Measurements from ENCODE around the gene KRTAP10-10.
"Not testable (repeated sequence)": the region's sequence is repeated elsewhere in the genome, so short reads cannot be mapped to it uniquely, and the experiment has no call there.

KRTAP10-10 gene

DNA sequence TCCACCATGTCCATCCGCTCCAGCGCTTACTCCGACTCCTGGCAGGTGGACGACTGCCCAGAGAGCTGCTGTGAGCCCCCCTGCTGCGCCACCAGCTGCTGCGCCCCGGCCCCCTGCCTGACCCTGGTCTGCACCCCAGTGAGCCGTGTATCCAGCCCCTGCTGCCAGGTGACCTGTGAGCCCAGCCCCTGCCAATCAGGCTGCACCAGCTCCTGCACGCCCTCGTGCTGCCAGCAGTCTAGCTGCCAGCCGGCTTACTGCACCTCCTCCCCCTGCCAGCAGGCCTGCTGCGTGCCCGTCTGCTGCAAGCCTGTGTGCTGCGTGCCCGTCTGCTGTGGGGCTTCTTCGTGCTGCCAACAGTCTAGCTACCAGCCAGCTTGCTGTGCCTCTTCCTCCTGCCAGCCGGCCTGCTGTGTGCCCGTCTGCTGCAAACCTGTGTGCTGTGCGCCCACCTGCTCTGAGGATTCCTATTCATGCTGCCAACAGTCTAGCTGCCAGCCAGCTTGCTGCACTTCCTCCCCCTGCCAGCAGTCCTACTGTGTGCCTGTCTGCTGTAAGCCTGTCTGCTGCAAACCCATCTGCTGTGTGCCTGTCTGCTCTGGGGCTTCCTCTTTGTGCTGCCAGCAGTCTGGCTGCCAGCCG is 9.9 kb upstream of the KRTAP10-10 start:
- DNase-seq, result not testable (repeated sequence)

DNA sequence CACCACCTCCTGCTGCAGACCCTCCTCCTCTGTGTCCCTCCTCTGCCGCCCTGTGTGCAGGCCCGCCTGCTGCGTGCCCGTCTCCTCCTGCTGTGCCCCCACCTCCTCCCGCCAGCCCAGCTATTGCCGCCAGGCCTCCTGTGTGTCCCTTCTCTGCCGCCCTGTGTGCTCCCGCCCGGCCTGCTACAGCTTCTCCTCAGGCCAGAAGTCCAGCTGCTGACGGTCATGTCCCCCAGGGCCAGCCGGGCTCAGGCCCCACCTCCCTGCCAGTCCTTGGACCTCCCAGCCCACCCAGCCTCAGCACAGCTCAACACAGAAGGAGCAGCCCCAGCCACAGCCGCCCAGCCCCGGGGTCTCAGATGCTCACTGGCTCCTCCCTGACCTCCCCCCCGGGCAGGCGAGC is 9.3 kb upstream of the KRTAP10-10 start:
- DNase-seq, result not testable (repeated sequence)

DNA sequence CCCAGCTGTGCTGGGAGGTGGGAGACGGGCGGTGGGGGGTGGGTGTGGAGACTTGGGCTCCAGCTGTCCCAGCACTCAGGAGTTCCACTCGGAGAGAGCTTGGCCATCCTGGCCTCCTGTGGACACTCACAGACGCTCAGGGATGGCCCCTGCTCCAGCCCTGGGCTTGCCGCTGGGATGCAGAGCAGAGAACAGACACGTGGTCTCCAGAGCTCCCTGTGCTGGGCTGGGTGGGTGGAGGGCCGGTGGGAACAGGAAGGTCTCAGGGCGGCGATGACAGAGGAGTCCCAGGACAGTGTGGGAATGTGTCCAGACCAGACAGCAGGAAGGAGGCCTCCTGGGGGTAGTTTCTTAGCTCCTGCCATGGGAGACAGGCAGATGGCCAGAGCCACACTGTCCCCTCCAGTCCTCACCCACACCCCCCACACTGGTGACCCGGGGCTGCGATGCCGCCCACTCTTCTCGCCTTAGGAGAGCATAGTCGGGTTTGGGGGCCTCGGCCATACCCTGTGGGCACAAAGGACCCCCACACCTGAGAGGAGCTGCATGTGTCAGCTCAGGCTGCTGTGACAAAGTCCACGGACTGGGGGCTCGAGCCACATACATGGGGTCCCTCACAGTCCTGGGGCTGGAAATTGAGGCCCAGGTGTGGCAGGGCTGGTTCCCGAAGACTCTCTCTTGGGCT is 8.3 kb upstream of the KRTAP10-10 start:
- DNase-seq, result no peak

DNA sequence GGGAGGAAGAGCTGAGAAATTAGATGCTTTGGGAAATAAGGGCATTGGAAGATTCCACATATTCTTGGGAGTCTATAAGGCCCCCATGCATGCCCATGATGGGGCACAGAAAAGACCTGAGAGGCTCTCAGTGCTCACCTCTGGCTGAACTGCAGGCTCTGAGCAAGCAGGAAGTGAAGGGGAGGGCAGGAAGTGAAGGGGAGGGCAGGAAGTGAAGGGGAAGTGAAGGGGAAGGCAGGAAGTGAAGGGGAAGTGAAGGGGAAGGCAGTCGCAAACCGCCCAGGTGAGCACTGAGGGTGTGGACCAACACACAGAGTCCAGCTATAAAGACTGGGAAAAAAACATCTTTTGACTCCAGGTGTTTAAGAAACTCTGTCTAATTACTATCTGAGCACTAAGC is 6.7 kb upstream of the KRTAP10-10 start:
- DNase-seq, result no peak

DNA sequence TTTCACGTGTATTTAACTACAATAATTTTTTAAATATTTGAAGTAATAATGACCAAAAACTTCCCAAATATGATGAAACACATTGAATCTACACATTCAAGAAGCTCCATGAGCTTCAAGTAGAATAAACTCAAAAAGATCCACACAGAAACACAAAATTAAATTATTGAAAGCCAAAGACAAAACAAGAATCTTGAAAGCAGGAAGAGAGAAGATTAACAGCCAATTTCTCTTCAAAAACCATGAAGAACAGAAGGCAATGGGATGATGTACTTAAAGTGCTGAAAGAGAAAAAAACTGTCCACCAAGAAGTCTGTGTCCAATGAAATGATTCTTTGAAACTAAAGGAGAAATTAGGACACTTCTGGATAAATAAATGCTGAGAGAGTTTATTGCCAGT is 5.1 kb upstream of the KRTAP10-10 start:
- no peak for DNase-seq

DNA sequence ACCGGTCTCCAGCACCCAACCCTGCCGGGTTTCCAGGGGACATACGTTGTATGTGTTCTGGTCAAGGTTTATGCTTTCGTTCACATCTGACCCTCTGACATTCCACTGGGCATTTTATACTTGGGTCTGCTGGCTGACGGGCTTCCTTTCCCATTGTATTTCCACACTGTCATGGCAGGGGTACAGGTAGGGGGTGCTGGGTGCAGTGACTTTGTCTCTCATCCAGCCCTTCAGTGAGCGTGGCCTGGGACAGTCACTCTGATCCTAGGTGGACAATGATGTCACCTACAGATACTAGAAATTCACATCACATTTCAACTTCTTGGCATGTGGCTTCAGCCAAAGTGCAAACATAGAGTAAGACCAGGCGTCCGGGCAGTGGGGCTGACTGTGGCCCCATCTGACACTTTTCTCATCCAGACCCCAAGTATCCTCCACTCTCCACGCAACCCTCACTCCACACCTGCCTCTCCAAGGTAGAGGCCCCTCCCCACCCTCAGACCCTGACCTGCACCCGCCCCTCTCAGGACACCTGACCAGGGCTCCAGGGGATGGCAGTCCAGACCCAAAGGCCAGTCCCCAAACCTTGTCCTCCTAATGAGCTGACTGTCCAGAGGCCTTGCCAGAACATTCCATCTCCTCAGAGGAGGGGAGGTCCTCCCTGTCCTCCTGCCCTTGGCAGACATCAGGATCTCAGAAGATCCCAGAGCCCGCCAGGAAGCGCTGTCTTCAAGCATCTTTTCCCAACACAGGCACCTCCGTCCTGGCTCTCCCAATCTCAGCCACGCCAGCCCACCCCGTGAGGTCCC is 743 bp upstream of the KRTAP10-10 start:
- no peak for DNase-seq

DNA sequence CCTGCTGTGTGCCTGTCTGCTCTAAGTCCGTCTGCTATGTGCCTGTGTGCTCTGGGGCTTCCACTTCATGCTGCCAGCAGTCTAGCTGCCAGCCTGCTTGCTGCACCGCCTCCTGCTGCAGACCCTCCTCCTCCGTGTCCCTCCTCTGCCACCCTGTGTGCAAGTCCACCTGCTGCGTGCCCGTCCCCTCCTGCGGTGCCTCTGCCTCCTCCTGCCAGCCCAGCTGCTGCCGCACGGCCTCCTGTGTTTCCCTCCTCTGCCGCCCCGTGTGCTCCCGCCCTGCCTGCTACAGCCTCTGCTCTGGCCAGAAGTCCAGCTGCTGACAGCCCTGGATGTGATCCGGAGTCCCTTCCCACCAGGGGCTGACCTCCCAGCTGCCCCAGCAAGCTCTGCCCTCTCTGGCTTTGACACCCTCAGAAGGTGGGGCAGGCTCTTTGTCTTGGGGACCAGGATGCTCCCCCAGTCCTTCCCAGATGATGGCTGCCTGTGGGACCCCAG is 744 bp downstream of the KRTAP10-10 start:
- not testable (repeated sequence) for DNase-seq

DNA sequence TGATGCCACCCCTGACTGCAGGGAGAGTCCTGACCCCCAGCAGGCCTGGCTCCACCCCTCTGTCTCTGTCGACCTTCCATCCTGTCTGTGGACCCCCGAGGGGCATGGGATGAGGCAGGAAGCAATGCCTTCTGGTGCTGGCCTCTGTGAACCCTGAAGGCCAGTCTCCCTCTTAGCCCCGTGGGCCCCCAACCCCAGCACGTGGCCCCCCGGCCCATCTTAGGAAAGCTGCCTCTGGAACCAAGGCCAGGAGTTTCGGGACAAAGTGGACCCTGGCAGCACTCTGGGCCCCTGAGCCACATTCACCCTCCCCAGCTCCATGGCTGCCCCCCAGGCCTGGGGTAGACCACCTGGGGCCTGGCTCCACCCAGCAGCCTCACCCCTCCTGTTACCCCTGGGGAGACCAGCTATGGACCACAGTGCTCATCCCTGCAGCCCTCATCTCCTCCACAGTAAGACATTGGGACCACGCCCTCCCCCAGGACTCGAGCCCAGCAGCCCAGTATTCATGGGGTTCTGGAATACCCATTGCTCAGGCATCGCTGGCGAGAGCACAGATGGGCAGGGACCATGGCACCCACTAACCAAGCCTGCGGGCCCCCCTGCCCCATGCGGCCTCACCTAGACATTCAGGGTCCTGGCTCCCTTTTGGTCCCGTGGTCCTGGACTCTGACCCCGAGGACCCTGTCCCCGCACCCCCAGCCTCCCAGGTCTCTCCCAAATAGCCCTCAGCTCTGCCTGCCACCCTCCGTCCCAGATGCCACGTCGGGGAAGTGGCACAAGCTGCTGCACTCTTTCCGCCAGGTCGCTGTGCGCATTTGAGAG is 1.6 kb downstream of the KRTAP10-10 start:
- DNase-seq, result not testable (repeated sequence)

DNA sequence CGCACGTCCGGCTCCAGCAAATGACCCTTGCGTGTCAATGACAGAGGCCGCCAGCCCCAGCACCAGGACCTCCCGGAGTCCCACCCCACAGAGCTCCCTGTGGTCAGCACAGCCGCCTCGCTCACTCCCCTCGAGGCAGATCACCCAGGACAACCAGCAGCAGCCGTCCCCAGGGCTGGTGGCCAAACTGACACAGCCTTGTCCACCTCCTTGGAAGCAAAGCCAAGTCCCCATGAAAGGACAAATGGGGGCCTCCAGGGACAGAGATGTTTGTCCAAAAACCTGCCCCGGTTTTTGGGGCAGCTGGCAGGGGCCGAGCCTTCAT is 2.1 kb downstream of the KRTAP10-10 start:
- DNase-seq, result no peak

DNA sequence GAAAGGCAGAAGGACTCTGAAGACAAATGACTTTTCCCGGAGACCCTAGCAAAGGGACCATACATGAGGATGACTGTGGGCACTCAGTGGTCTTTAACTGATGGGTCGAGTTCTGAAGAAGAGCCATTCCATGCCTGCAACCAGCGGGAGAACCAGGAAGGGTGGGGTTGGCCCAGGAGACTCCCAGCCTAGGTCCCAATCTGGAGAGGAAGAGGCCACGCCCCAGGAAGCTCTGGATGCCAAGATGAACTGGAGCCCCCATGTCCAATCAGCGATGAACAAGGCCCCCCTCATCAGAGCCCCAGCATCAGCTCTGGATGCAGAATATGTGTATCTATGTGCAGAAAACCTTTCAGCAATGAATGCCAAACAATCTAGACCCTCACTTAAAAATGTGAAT is 3.6 kb downstream of the KRTAP10-10 start:
- no peak for DNase-seq

DNA sequence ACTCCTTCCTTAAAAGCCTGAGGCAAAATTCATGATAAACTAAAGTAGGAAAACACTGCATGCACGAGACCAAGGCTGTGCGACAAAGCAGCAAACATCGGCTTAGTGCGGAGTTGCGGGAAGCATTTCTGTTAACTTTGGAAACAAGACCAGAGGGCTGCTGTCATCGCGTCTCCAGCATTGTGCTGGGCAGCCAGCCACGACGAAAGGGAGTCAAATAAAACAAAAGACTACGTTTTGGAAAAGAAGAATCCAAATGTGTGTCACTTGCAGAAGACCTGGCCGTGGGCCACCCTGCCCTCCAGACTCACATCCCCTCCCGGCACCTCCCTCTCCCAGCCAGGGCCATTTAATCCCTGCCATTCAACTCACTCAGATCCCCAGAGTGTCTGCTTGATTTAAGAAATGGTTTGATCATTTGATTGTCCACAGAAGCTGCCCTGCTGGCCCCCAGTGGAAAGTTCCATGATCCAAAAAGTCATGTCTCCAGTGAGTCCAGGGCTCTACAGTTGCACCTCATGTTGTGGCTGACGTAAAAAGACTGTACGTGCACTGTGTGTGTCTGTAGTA is 6.7 kb downstream of the KRTAP10-10 start:
- DNase-seq, result no peak

DNA sequence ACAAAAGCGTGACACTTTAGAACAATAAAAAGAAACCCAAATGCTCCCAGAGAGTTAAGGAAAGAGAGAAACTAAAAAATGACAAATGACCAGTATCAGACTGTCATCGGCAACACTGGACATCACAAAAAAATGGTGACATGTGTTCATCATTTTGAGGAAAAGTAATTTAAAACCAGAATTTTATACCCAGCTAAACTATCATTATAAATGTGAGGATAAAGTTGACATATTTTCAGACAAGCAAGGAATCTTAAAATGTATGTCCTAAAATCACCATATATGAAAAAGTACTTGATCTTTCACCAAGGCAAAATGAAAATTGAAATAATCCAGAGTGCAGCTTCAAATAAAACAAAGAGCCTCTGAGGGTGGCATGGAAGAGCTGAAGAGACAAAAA is 7.7 kb downstream of the KRTAP10-10 start:
- no peak for DNase-seq

DNA sequence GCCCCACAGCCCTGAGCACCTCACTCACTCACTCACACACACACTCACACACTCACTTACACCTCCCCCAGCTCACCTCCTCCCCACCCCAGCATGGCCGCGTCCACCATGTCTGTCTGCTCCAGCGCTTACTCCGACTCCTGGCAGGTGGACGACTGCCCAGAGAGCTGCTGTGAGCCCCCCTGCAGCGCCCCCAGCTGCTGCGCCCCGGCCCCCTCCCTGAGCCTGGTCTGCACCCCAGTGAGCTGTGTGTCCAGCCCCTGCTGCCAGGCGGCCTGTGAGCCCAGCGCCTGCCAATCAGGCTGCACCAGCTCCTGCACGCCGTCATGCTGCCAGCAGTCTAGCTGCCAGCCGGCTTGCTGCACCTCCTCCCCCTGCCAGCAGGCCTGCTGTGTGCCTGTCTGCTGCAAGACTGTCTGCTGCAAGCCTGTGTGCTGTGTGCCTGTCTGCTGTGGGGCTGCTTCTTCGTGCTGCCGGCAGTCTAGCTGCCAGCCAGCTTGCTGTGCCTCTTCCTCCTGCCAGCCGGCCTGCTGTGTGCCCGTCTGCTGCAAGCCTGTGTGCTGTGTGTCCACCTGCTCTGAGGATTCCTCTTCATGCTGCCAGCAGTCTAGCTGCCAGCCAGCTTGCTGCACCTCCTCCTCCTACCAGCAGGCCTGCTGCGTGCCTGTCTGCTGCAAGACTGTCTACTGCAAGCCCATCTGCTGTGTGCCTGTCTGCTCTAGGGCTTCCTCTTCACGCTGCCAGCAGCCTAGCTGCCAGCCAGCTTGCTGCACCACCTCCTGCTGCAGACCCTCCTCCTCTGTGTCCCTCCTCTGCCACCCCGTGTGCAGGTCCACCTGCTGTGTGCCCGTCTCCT is 9.4 kb downstream of the KRTAP10-10 start, which contains the start of gene KRTAP10-11:
KRTAP10-11 (plus strand) TSS at position 49 of the 856 bp plus-strand sequence; CDS start at position 94, 45 bp downstream.
- DNase-seq, result not testable (repeated sequence)

DNA sequence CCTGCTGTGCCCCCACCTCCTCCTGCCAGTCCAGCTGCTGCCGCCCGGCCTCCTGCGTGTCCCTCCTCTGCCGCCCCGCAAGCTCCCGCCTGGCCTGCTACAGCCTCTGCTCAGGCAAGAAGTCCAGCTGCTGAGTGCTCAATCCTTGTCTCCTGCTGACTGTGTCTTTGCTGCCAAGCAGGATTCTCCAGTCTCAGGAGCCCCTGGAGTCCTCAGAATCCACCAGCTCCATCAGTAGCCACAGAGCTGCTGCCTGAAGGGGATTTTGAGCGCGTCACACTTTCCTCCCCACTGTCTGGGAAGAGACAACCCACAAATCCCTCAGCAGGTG is 10.0 kb downstream of the KRTAP10-10 start:
- DNase-seq, result no peak

DNA sequence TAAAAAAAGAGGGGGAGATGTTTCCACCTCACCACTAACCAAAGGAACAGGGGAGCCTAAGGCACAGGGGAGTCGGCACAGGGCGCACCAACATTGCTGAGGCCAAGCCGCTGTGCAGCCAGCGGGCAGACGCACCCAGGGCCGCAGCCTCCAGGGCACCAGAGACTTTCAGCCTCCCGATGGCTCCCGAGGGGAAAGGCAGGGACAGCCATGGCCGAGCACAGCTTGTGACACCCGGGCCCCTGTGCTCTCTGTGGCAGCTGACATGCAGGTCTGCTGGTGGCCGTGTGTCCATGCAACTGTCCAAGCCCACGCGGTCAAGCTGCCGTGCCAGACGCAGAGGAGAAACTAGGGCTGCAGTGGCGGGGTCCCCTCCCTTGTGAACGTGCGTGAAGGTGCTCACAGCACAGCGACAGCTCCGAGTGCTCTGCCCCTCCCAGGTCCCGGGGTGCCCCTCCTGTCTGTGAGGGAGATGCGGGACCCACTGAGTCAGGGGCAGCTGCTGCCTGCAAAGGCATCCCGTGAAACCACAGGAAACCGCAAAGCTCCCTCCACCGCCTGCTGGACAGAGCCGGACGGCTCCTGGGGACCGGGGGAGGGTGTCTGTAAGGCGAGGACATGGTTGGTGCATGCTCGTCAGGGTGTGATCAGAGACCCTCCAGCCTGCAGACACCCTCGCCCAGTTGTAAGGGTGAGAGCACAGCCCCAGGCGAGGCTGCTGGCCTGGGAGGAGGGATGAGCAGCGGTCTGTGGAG is 11.6 kb downstream of the KRTAP10-10 start:
- DNase-seq, result no peak

DNA sequence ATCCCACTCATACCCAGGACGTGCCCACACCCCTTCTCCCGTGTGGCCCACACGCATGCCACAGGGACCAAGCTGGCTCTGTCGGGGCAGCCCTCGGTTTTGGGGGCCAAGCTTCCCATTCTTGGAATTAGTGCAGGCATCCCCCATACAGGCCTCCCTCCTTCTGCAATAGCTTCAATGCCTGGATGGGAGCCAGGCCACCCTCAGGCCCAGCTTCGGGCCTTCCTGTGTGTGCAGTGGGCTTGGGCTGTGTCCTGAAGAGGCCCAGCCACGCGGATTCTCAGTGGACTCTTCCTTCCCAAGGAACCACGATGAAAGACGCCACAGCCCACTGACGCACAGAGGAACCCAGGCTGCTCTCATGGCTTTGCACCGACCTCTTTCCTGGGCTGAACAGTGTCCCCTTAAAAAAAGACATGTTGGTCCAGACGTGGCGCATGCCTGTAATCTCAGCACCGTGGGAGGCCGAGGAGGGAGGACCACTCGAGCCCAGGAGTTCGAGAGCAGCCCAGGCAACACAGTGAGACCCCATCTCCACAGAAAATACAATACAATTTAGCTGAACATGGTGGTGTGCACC is 12.5 kb downstream of the KRTAP10-10 start:
- DNase-seq, result no peak

DNA sequence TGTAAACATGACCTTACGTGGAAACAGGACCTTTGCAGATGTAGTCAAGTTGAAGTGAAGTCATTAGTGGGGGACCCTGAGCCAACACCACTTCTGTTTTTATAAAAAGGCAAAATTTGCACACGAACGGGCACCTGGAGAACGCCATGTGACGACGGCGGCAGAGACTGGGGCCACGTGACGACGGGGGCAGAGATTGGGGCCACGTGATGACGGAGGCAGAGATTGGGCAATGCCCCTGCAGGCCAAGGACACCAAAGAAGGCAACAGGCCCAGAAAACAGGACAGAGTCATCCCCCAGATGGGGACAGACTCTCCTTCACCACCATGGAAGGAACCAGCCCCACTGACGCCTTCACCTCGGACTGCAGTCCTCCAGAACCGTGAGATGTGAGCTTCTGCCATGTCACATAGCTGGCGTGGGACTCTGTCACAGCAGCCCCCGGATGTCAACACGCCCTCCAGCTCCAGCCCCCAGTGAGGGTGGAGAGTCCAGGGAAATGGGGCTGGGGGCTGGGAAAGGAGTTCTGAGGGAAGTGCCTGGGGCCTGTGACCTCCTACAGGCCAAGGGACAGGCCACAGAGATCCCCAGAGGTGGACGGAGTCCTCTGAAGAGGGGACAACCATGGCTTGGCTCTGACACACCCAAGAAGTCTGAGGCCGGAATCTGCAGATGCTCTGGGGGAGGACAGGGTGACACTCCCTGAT is 13.3 kb downstream of the KRTAP10-10 start:
- DNase-seq, result no peak

DNA sequence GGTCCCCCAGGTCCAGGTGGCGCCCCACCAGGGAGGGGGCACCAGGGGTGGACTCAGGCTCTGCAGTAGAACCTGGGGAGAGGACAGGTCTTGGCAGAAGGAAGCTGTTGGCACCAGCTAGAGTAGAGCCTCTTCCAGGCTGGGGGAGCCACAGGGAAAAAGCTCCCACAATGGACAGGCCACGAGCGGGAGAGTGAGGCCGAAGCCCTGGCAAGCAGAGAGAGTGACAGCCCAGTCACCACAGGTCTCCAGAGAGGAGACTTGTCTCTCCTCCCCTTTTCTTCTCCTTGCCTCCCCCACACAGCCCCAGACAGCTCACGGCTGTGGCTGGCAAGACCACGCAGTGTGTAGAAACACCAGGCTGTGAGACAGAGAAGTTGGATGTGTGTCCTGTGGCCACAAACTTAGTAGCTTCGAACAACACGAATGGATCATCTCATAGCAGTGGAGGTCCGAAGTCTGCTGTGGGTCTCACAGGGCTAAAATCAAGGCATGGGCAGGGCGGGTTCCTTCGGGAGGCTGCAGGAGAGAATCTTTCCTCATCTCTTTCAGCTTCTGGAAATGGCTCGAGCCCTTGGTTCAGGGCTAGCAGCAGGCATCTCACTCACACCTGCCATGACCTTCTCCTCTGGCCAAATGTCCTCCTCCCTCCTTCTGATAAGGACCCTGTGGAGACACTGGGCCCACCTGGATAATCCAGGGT is 14.0 kb downstream of the KRTAP10-10 start:
- DNase-seq, result no peak

DNA sequence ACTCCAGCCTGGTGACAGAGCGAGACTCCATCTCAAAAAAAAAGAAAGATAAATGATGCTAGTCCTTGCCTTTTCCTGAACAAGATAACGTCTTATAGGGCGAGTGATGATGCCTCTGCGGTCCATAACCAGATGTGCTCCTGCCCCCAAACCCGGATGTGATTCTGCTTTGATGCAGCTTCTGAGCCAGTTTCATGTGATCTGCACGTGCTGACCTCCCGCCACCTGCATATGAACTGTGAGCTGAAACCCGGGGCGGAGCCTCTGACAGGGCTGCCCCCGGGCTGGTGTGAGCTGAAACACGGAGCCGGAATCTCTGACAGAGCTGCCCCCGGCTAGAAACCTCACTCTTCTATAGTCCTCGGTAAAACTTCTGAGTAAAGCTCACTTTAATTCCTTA is 16.0 kb downstream of the KRTAP10-10 start:
- no peak for DNase-seq
